HepG2 (cell line): Measurements from ENCODE around the gene MOV10L1. TPM values are rescaled to one million over a fixed set of nuclear protein-coding genes. Genes with fewer than 3 reads are reported as not detected.

Experiments
- ARID5B ChIP-seq: IDR thresholded peaks from 2 replicates; pipeline ENCODE4 v1.4.0; 2020; ENCODE audit warnings: mild to moderate bottlenecking, missing genetic modification reagents
- FOXP4 ChIP-seq: sonication (generic); formaldehyde crosslinking; IDR thresholded peaks from 2 replicates; pipeline ENCODE4 v1.4.0; 2020; ENCODE audit warnings: missing genetic modification reagents
- PLSCR1 ChIP-seq: sonication (generic); formaldehyde crosslinking; IDR thresholded peaks from 2 replicates; pipeline ENCODE4 v1.5.0; 2020; ENCODE audit warnings: missing genetic modification reagents, mild to moderate bottlenecking, borderline replicate concordance
- RCOR2 ChIP-seq: IDR thresholded peaks from 2 replicates; pipeline ENCODE4 v1.6.1; 2016; ENCODE audit warnings: missing biosample characterization, missing genetic modification reagents
- SIX1 ChIP-seq: sonication (generic); formaldehyde crosslinking; IDR thresholded peaks from 2 replicates; pipeline ENCODE4 v1.4.0; 2020; ENCODE audit warnings: missing genetic modification reagents, borderline replicate concordance
- ZNF567 ChIP-seq: sonication (generic); formaldehyde crosslinking; IDR thresholded peaks from 2 replicates; pipeline ENCODE4 v1.8.1; 2023; ENCODE audit warnings: mild to moderate bottlenecking, missing genetic modification reagents, borderline replicate concordance
- polyA plus RNA-seq, 8 experiments: library from polyadenylated mRNA; depleted of rRNA in 3 of 8; stranded (reverse) in 7 of 8; unstranded in 1 of 8; fragments of >200 nt; fragmentation: Illumina TruSeq in 4 of 8; extraction: Trizol in 4 of 8; gene quantifications; 2 replicates each; pipeline versions ENCODE4 v1.2.1 to v1.2.3, GENCODE V29; 2011 to 2016; ENCODE audit warnings: low read depth in 4 of 8, missing spikeins in 1 of 8, mixed read lengths in 1 of 8; ENCODE audit not compliant: insufficient read depth in 1 of 8
- total RNA-seq, 5 experiments: library from RNA; depleted of rRNA; stranded (reverse); fragments of >200 nt; fragmentation: Illumina TruSeq; extraction: Trizol; gene quantifications; 2 replicates each; pipeline ENCODE4 v1.2.3, GENCODE V29; 2016; ENCODE audit warnings: low read depth in 1 of 5

The MOV10L1 gene
- total and polyA plus RNA-seq, 2 of the 13 experiments (the other 11 are each of a cell fraction or from before 2014, with no cell fraction given) = 0.11 to 0.12 TPM

GRCh38 chr22:50083462-50084079, 6.2 kb upstream of the MOV10L1 start (continued):
- TF ChIP-seq FOXP4 (no peak), SIX1 (CRISPR knock-in tag) (no peak), ZNF567 (no peak), RCOR2 (CRISPR knock-in tag) (no peak), PLSCR1 (CRISPR knock-in tag) (no peak), ARID5B (CRISPR knock-in tag) (no peak)
